Neural cell (in vitro differentiated cells): Measurements from ENCODE around the gene LRRK1. TPM values are rescaled to one million over a fixed set of nuclear protein-coding genes. Genes with fewer than 3 reads are reported as not detected.

Experiments
- H2AFZ ChIP-seq: fragments of 200-600, 300-800 bp; sonication (generic), shearing (Covaris generic); 2 replicates; pipeline ENCODE4 v1.6.0; 2014; ENCODE audit warnings: low read depth, mild to moderate bottlenecking, antibody characterized with exemption, low read length, moderate library complexity
- H3F3A ChIP-seq: fragments of 200-600 bp; shearing (Covaris generic); 2 replicates; pipeline ENCODE4 v1.6.1; 2016; ENCODE audit warnings: mild to moderate bottlenecking, moderate library complexity, mixed read lengths, antibody characterized with exemption, low read length; ENCODE audit not compliant: insufficient read depth, poor library complexity, severe bottlenecking
- H3K27ac ChIP-seq: fragments of 200-600, 300-800 bp; sonication (generic), shearing (Covaris generic); 2 replicates; pipeline ENCODE4 v1.5.1; 2014; ENCODE audit warnings: mild to moderate bottlenecking, low read length, moderate library complexity
- H3K27me3 ChIP-seq: fragments of 300-800, 200-600 bp; sonication (generic), shearing (Covaris generic); 2 replicates; pipeline ENCODE4 v1.6.0; 2014; ENCODE audit warnings: mild to moderate bottlenecking, low read depth, low read length, moderate library complexity; ENCODE audit not compliant: insufficient read depth
- H3K36me3 ChIP-seq: fragments of 300-800, 200-600 bp; sonication (generic), shearing (Covaris generic); 2 replicates; pipeline ENCODE4 v1.5.1; 2014; ENCODE audit warnings: mild to moderate bottlenecking, antibody characterized with exemption, low read length, moderate library complexity; ENCODE audit not compliant: insufficient read depth
- H3K4me2 ChIP-seq: fragments of 300-800, 200-600 bp; sonication (generic), shearing (Covaris generic); 2 replicates; pipeline ENCODE4 v1.6.0; 2014; ENCODE audit warnings: mild to moderate bottlenecking, low read length
- H3K4me3 ChIP-seq: fragments of 300-800, 200-600 bp; sonication (generic), shearing (Covaris generic); 2 replicates; pipeline ENCODE4 v1.5.1; 2014; ENCODE audit warnings: mild to moderate bottlenecking, low read length, moderate library complexity
- H3K79me2 ChIP-seq: fragments of 200-600 bp; shearing (Covaris generic); replicated peaks from 2 replicates; pipeline ENCODE4 v1.6.0; 2014; ENCODE audit warnings: mild to moderate bottlenecking, low read length, moderate library complexity; ENCODE audit not compliant: insufficient read depth
- H3K9ac ChIP-seq: fragments of 300-800, 200-600 bp; sonication (generic), shearing (Covaris generic); 2 replicates; pipeline ENCODE4 v1.6.1; 2016; ENCODE audit warnings: mild to moderate bottlenecking, low read length, mixed read lengths
- H3K9me2 ChIP-seq: fragments of 200-600 bp; shearing (Covaris generic); 2 replicates; pipeline ENCODE4 v1.6.1; 2016; ENCODE audit warnings: mild to moderate bottlenecking, low read length, mixed read lengths; ENCODE audit not compliant: insufficient read depth
- H3K9me3 ChIP-seq: fragments of 200-600, 300-800 bp; sonication (generic), shearing (Covaris generic); 2 replicates; pipeline ENCODE4 v1.6.1; 2016; ENCODE audit warnings: mild to moderate bottlenecking, mixed run types, low read length, moderate library complexity, mixed read lengths
- H4K20me1 ChIP-seq: fragments of 200-600 bp; shearing (Covaris generic); 2 replicates; pipeline ENCODE4 v1.6.1; 2016; ENCODE audit warnings: mild to moderate bottlenecking, mixed run types; ENCODE audit not compliant: insufficient read depth
- CTCF ChIP-seq: fragments of 450-650 bp; IDR thresholded peaks from 2 replicates; pipeline ENCODE4 v1.5.1; 2014; ENCODE audit warnings: antibody characterized with exemption, mild to moderate bottlenecking, moderate library complexity; ENCODE audit not compliant: poor library complexity, severe bottlenecking
- EP300 ChIP-seq: fragments of 450-650 bp; conservative IDR thresholded peaks from 2 replicates; pipeline ENCODE4 v1.6.1; 2014; ENCODE audit warnings: antibody characterized with exemption, mild to moderate bottlenecking, moderate library complexity; ENCODE audit not compliant: poor library complexity, severe bottlenecking
- EZH2 ChIP-seq: fragments of 200-600, 300-800 bp; shearing (Covaris generic), sonication (generic); IDR thresholded peaks from 2 replicates; pipeline ENCODE4 v1.6.1; 2014; ENCODE audit warnings: antibody characterized with exemption, low read length, borderline replicate concordance, mild to moderate bottlenecking; ENCODE audit not compliant: insufficient read depth, poor library complexity, severe bottlenecking
- MXI1 ChIP-seq: fragments of 450-650 bp; conservative IDR thresholded peaks from 2 replicates; pipeline ENCODE4 v1.6.1; 2014; ENCODE audit warnings: antibody characterized with exemption, mild to moderate bottlenecking; ENCODE audit not compliant: poor library complexity, severe bottlenecking
- POLR2AphosphoS5 ChIP-seq: IDR thresholded peaks from 2 replicates; pipeline ENCODE4 v1.6.1; 2012
- RAD21 ChIP-seq: fragments of 450-650 bp; conservative IDR thresholded peaks from 2 replicates; pipeline ENCODE4 v1.6.1; 2014; ENCODE audit warnings: antibody characterized with exemption, mild to moderate bottlenecking, moderate library complexity
- REST ChIP-seq: IDR thresholded peaks from 2 replicates; pipeline ENCODE4 v1.6.1; 2012; ENCODE audit warnings: borderline replicate concordance
- SMC3 ChIP-seq: fragments of 450-650 bp; conservative IDR thresholded peaks from 2 replicates; pipeline ENCODE4 v1.6.1; 2014; ENCODE audit warnings: antibody characterized with exemption, mild to moderate bottlenecking, moderate library complexity; ENCODE audit not compliant: poor library complexity
- TAF1 ChIP-seq: IDR thresholded peaks from 2 replicates; pipeline ENCODE4 v1.6.1; 2012; ENCODE audit warnings: low read depth
- polyA plus RNA-seq: library from polyadenylated mRNA; depleted of rRNA; stranded (reverse); fragments of >200 nt; gene quantifications from 2 replicates; pipeline ENCODE4 v1.2.3, GENCODE V29; 2014

LRRK1 gene
- polyA plus RNA-seq, 1 donor from 2014 or later = 0.06 TPM

- H3K9me2 ChIP-seq = no peaks in the 10 kb centered on the region
- no peaks in the 10 kb centered on the region for H3K36me3 ChIP-seq
- H4K20me1 ChIP-seq = no peaks in the 10 kb centered on the region
- no peak overlapping the region for H3K9ac ChIP-seq
- no peaks in the 10 kb centered on the region for H3K9me3 ChIP-seq
- no peaks in the 10 kb centered on the region for H3K79me2 ChIP-seq
- no peaks in the 10 kb centered on the region for H3F3A ChIP-seq
- no peaks in the 10 kb centered on the region for H3K27me3 ChIP-seq
- no peak overlapping the region for H3K4me3 ChIP-seq
- H3K27ac ChIP-seq = no peak overlapping the region
- H2AFZ ChIP-seq = no peak overlapping the region
- no peak for TF ChIP-seq TAF1
- TF ChIP-seq EP300 = no peak
- TF ChIP-seq EZH2 = no peak
- TF ChIP-seq CTCF = no peak
- no peak for TF ChIP-seq REST
- TF ChIP-seq POLR2AphosphoS5 = no peak
- TF ChIP-seq MXI1 = no peak
- no peak for TF ChIP-seq SMC3
- TF ChIP-seq RAD21 = no peak
- no peak overlapping the region for H3K4me2 ChIP-seq
These were observed 149.9 kb downstream of the LRRK1 start for GRCh38 chr15:101068961-101069653.

GRCh38 chr15:101069654-101069973 lies 150.5 kb downstream of the LRRK1 start:
- Histone ChIP-seq H3K9me2 (no peaks in the 10 kb centered on the region), H2AFZ (no peak overlapping the region), H3F3A (no peaks in the 10 kb centered on the region), H3K4me3 (no peak overlapping the region), H3K36me3 (no peaks in the 10 kb centered on the region), H3K4me2 (no peak overlapping the region), H3K9me3 (no peaks in the 10 kb centered on the region), H3K9ac (no peak overlapping the region), H3K27ac (no peak overlapping the region), H4K20me1 (no peaks in the 10 kb centered on the region), H3K79me2 (no peaks in the 10 kb centered on the region), H3K27me3 (no peaks in the 10 kb centered on the region)
- TF ChIP-seq EZH2 (no peak), REST (no peak), SMC3 (no peak), TAF1 (no peak), POLR2AphosphoS5 (no peak), EP300 (no peak), MXI1 (no peak)
